HG03575 (cell line): ENCODE data around the gene IQSEC3.

Experiments used
- ATAC-seq: cut with Tn5 transposase; IDR thresholded peaks from one replicate; pipeline ENCODE4 v1.9.1; 2021; ENCODE audit not compliant: unreplicated experiment, insufficient number of reproducible peaks, low FRiP score; ENCODE audit errors: extremely low read depth

IQSEC3 gene

GRCh38 chr12:103169-103981 is 36.8 kb downstream of the IQSEC3 start:
- ATAC-seq, result no peak

DNA sequence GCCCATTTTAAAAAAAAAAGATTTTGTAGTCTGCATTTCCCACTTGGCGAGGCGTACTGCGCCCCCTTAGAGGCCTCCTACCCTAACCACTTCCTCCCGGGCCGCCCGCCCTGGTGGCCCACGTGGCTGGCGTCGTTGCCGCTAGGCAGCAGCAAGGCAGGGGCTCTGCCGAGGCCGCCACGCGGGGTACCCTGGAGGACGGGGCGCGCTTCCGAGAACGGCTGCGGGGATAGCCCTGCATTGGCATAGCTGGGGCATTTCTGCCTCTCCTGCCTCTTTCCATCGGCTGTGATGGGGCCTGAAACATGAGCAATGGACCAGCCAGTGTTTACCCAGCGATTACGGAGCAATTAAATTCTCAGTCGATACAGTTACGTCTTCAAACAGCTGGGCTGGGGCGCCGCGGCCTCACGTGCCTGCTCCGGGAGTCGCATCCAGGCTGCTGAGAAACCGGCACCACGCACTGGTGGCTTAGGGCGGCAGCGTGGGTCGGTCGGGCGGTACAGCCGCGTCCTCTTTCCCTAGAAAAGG is 38.0 kb downstream of the IQSEC3 start:
- no peak for ATAC-seq

DNA sequence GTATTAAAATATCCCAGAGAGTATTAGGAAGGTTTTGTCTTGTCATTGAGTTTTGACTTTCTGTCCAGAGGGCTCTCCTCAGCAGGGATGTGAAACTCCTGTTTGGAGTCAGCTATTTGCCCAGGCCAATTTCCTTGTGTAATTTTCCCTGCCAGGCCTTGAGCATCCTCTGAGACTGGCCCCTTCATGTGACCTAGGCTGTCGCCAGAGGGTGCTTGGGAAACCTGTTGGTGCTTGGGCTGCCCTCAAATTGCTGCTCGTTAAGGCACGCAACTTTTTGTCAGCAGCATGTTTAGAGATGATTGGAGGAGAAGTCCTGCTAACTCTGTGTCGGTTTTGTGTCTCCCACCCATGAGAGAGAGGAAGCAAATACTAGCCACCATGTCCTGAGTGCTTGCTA is 39.1 kb downstream of the IQSEC3 start:
- ATAC-seq, result no peak

GRCh38 chr12:106118-106591 is 39.6 kb downstream of the IQSEC3 start:
- no peak for ATAC-seq

DNA sequence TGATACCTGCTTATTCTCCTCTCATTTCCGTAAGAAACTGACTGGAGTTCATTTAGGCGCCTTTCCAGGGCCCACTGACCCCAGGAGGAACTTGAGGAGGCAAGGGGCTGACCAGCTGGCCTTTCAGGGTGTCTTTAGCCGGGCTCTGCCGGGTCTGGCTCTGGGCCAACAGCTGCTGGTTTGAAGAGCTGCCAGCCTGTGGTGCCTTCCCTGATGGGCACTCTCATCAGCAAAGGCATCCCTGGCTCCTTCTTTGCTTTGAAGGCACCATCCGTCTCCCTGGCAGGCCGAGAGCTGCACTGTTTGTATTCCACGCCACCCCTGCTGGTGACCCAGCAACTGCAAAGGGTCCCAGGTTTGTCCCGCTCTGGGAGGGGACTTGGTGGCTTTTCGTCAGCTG is 42.0 kb downstream of the IQSEC3 start:
- no peak for ATAC-seq

GRCh38 chr12:109446-109845 is 42.9 kb downstream of the IQSEC3 start:
- ATAC-seq, result no peak

GRCh38 chr12:109872-110271 is 43.3 kb downstream of the IQSEC3 start:
- ATAC-seq, result no peak

- ATAC-seq, result no peak
Observed at GRCh38 chr12:111699-112493, 45.3 kb downstream of the IQSEC3 start.

DNA sequence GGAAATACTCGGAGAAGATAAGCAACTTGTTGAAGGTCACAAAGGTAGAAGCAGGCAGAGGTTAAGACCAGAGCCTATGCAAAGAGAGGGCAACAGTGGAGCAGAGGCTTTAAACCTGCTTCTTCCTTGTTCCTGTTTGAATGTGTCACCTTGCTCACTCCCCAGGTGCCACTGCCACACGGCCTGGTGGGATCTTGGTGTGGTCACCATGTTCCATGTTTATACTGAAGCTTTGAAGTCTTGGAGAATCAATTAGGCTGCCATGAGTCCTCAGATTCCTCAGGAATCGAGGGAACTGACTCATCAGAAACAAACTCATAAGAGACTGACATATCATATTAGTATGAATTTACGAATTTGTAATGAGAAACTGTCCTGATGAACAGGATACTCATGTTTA is 46.8 kb downstream of the IQSEC3 start:
- no peak for ATAC-seq

- no peak for ATAC-seq
Observed at GRCh38 chr12:114626-115211, 48.2 kb downstream of the IQSEC3 start.

- ATAC-seq, result no peak
Observed at GRCh38 chr12:115518-115917, 49.0 kb downstream of the IQSEC3 start.

- ATAC-seq, result no peak
Observed at GRCh38 chr12:115960-116915, 49.7 kb downstream of the IQSEC3 start.

DNA sequence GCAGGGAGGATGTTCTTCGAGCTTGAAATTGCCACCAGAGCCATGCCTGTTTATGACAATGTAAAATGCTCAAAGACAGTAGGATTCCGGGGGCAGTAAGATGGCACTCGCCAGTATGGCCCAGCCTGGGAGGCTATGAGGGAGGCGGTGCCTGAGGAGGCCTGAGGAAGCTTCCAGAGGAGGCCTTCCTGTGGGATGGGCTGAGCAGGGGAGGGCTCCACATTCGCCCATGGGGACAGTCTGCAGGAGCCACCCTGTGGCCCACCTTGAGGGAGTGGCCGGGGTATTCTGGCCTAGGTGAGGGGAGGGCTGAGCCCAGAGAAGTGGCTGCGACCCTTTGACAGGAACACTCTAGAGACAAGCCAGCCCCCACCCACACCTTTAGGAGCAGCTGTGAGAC is 50.7 kb downstream of the IQSEC3 start:
- no peak for ATAC-seq

- no peak for ATAC-seq
Observed at GRCh38 chr12:117816-118345, 51.3 kb downstream of the IQSEC3 start.

GRCh38 chr12:118591-118990 is 52.0 kb downstream of the IQSEC3 start:
- ATAC-seq, result no peak

DNA sequence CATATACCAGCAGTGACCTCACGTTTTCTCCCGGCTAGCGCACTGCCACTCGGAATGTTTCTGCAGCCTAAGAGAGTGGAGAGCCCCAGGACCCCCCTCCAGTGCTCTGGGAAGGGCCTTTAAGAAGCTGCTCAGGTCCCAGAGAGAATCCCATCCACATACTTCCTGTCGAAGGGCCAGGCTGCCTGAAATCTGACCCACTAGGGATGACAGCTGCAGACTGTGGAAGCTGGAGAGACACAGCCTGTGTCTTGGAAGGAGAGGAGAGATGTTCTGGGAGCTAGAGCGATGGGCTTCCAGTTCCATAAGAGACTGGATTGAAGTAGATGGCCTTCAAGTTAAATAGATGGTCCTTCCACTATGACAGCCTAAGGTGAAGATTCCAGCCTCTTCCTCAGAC is 54.4 kb downstream of the IQSEC3 start:
- no peak for ATAC-seq

- no peak for ATAC-seq
Observed at GRCh38 chr12:121647-122046, 55.1 kb downstream of the IQSEC3 start.

- ATAC-seq, result no peak
Observed at GRCh38 chr12:125075-125474, 58.5 kb downstream of the IQSEC3 start.
